HepG2 (cell line): ENCODE measurements around the gene TLCD1. TPM values are rescaled to one million over a fixed set of nuclear protein-coding genes. Genes with fewer than 3 reads are reported as not detected.
A peak's percentile ranks its signal among the peaks of the same experiment; 100 is the strongest.

ENCODE experiments used
- CCAR2 ChIP-seq: fragments of 200-400 bp; formaldehyde crosslinking; optimal IDR thresholded peaks from 2 replicates; pipeline ENCODE3; 2018; ENCODE audit warnings: low read depth, mild to moderate bottlenecking, low read length, moderate library complexity
- CREBL2 ChIP-seq: sonication (generic); formaldehyde crosslinking; IDR thresholded peaks from 2 replicates; pipeline ENCODE4 v1.8.1; 2023; ENCODE audit warnings: missing genetic modification reagents, mild to moderate bottlenecking, borderline replicate concordance
- CSRNP1 ChIP-seq: sonication (generic); formaldehyde crosslinking; IDR thresholded peaks from 2 replicates; pipeline ENCODE4 v1.8.1; 2023; ENCODE audit warnings: mild to moderate bottlenecking, missing genetic modification reagents
- HDAC1 ChIP-seq: sonication (generic); formaldehyde crosslinking; IDR thresholded peaks from 2 replicates; pipeline ENCODE4 v1.5.1; 2020; ENCODE audit warnings: mild to moderate bottlenecking, missing genetic modification reagents
- MED8 ChIP-seq: sonication (generic); formaldehyde crosslinking; IDR thresholded peaks from 2 replicates; pipeline ENCODE4 v1.8.1; 2023; ENCODE audit warnings: mild to moderate bottlenecking, missing genetic modification reagents; ENCODE audit not compliant: insufficient replicate concordance
- ZNF263 ChIP-seq: sonication (generic); formaldehyde crosslinking; IDR thresholded peaks from 2 replicates; pipeline ENCODE4 v1.4.0; 2020; ENCODE audit warnings: missing genetic modification reagents
- ZNF670 ChIP-seq: sonication (generic); formaldehyde crosslinking; IDR thresholded peaks from 2 replicates; pipeline ENCODE4 v1.8.0; 2022; ENCODE audit warnings: mild to moderate bottlenecking, missing genetic modification reagents, borderline replicate concordance
- ZNF749 ChIP-seq: sonication (generic); formaldehyde crosslinking; IDR thresholded peaks from 2 replicates; pipeline ENCODE4 v1.8.0; 2022; ENCODE audit warnings: mild to moderate bottlenecking, missing genetic modification reagents, moderate library complexity, borderline replicate concordance
- polyA plus RNA-seq, 8 experiments: library from polyadenylated mRNA; depleted of rRNA in 3 of 8; stranded (reverse) in 7 of 8; unstranded in 1 of 8; fragments of >200 nt; fragmentation: Illumina TruSeq in 4 of 8; extraction: Trizol in 4 of 8; gene quantifications; 2 replicates each; pipeline versions ENCODE4 v1.2.1 to v1.2.3, GENCODE V29; 2011 to 2016; ENCODE audit warnings: low read depth in 4 of 8, missing spikeins in 1 of 8, mixed read lengths in 1 of 8; ENCODE audit not compliant: insufficient read depth in 1 of 8
- total RNA-seq, 5 experiments: library from RNA; depleted of rRNA; stranded (reverse); fragments of >200 nt; fragmentation: Illumina TruSeq; extraction: Trizol; gene quantifications; 2 replicates each; pipeline ENCODE4 v1.2.3, GENCODE V29; 2016; ENCODE audit warnings: low read depth in 1 of 5
- TF ChIP-seq, protein P1 (sequence below): IDR thresholded peaks from 2 replicates; pipeline ENCODE4 v1.4.0; 2020; ENCODE audit warnings: mild to moderate bottlenecking, missing genetic modification reagents
- TF ChIP-seq, protein P2 (sequence below): sonication (generic); formaldehyde crosslinking; IDR thresholded peaks from 2 replicates; pipeline ENCODE4 v1.4.0; 2020; ENCODE audit warnings: missing genetic modification reagents
- TF ChIP-seq, protein P3 (sequence below): sonication (generic); formaldehyde crosslinking; IDR thresholded peaks from 2 replicates; pipeline ENCODE4 v1.5.0; 2020; ENCODE audit warnings: mild to moderate bottlenecking, missing genetic modification reagents, borderline replicate concordance

The TLCD1 gene
- total and polyA plus RNA-seq, 2 of the 13 experiments (the other 11 are each of a cell fraction or from before 2014, with no cell fraction given), result 14.9 to 19.6 TPM

- TF ChIP-seq, protein P1, sequence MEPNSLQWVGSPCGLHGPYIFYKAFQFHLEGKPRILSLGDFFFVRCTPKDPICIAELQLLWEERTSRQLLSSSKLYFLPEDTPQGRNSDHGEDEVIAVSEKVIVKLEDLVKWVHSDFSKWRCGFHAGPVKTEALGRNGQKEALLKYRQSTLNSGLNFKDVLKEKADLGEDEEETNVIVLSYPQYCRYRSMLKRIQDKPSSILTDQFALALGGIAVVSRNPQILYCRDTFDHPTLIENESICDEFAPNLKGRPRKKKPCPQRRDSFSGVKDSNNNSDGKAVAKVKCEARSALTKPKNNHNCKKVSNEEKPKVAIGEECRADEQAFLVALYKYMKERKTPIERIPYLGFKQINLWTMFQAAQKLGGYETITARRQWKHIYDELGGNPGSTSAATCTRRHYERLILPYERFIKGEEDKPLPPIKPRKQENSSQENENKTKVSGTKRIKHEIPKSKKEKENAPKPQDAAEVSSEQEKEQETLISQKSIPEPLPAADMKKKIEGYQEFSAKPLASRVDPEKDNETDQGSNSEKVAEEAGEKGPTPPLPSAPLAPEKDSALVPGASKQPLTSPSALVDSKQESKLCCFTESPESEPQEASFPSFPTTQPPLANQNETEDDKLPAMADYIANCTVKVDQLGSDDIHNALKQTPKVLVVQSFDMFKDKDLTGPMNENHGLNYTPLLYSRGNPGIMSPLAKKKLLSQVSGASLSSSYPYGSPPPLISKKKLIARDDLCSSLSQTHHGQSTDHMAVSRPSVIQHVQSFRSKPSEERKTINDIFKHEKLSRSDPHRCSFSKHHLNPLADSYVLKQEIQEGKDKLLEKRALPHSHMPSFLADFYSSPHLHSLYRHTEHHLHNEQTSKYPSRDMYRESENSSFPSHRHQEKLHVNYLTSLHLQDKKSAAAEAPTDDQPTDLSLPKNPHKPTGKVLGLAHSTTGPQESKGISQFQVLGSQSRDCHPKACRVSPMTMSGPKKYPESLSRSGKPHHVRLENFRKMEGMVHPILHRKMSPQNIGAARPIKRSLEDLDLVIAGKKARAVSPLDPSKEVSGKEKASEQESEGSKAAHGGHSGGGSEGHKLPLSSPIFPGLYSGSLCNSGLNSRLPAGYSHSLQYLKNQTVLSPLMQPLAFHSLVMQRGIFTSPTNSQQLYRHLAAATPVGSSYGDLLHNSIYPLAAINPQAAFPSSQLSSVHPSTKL (CRISPR knock-in tag), result no peak
- TF ChIP-seq CSRNP1 (CRISPR knock-in tag) (no peak), CCAR2 (no peak), ZNF670 (CRISPR knock-in tag) (peak; percentile 20; the same call in 1 of the 2 replicates), HDAC1 (CRISPR knock-in tag) (peak; percentile 2; the same call in 1 of the 2 replicates), ZNF749 (CRISPR knock-in tag) (no peak), CREBL2 (CRISPR knock-in tag) (peak; percentile 21; the same call in 1 of the 2 replicates), ZNF263 (no peak), MED8 (CRISPR knock-in tag) (no peak)
- TF ChIP-seq, protein P2, sequence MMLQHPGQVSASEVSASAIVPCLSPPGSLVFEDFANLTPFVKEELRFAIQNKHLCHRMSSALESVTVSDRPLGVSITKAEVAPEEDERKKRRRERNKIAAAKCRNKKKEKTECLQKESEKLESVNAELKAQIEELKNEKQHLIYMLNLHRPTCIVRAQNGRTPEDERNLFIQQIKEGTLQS, result no peak
- TF ChIP-seq, protein P3, sequence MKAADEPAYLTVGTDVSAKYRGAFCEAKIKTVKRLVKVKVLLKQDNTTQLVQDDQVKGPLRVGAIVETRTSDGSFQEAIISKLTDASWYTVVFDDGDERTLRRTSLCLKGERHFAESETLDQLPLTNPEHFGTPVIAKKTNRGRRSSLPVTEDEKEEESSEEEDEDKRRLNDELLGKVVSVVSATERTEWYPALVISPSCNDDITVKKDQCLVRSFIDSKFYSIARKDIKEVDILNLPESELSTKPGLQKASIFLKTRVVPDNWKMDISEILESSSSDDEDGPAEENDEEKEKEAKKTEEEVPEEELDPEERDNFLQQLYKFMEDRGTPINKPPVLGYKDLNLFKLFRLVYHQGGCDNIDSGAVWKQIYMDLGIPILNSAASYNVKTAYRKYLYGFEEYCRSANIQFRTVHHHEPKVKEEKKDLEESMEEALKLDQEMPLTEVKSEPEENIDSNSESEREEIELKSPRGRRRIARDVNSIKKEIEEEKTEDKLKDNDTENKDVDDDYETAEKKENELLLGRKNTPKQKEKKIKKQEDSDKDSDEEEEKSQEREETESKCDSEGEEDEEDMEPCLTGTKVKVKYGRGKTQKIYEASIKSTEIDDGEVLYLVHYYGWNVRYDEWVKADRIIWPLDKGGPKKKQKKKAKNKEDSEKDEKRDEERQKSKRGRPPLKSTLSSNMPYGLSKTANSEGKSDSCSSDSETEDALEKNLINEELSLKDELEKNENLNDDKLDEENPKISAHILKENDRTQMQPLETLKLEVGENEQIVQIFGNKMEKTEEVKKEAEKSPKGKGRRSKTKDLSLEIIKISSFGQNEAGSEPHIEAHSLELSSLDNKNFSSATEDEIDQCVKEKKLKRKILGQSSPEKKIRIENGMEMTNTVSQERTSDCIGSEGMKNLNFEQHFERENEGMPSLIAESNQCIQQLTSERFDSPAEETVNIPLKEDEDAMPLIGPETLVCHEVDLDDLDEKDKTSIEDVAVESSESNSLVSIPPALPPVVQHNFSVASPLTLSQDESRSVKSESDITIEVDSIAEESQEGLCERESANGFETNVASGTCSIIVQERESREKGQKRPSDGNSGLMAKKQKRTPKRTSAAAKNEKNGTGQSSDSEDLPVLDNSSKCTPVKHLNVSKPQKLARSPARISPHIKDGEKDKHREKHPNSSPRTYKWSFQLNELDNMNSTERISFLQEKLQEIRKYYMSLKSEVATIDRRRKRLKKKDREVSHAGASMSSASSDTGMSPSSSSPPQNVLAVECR (CRISPR knock-in tag), result 0 out of 2 replicates have a peak, but pooled peaks have one; percentile 7
These were observed at the start of gene TLCD1 (continued) for GRCh38 chr17:28726226-28726626.
